Measurements from ENCODE around the gene RBMS3.
A peak's percentile ranks its signal among the peaks of the same experiment; 100 is the strongest.

The RBMS3 gene

GRCh38 chr3:29277249-29277648 lies 3.6 kb upstream of the RBMS3 start:
- no peak for DNase-seq (ENCODE audit: low read depth)

- DNase-seq (ENCODE audit: low read depth): no peak
These were observed 1.6 kb upstream of the RBMS3 start for GRCh38 chr3:29279286-29279685.

GRCh38 chr3:29279806-29280205 lies 1.1 kb upstream of the RBMS3 start:
- peak; percentile 46 for DNase-seq (ENCODE audit: low read depth)

GRCh38 chr3:29281094-29281343 lies 148 bp downstream of the RBMS3 start:
- no peak for DNase-seq (ENCODE audit: low read depth)

- peak; percentile 64 for DNase-seq (ENCODE audit: low read depth)
These were observed 722 bp downstream of the RBMS3 start for GRCh38 chr3:29281344-29282241.

GRCh38 chr3:29282427-29283230 lies 1.8 kb downstream of the RBMS3 start:
- DNase-seq (ENCODE audit: low read depth): peak; percentile 78

- DNase-seq (ENCODE audit: low read depth): peak; percentile 34
These were observed 2.6 kb downstream of the RBMS3 start for GRCh38 chr3:29283231-29284119.

- no peak for DNase-seq (ENCODE audit: low read depth)
These were observed 3.6 kb downstream of the RBMS3 start for GRCh38 chr3:29284497-29284896.

- peak; percentile 57 for DNase-seq (ENCODE audit: low read depth)
These were observed 4.7 kb downstream of the RBMS3 start for GRCh38 chr3:29285471-29286071.

GRCh38 chr3:29286478-29287240 lies 5.8 kb downstream of the RBMS3 start:
- no peak for DNase-seq (ENCODE audit: low read depth)

GRCh38 chr3:29290596-29290995 lies 9.7 kb downstream of the RBMS3 start:
- DNase-seq (ENCODE audit: low read depth): no peak

- peak; percentile 29 for DNase-seq (ENCODE audit: low read depth)
These were observed 10.6 kb downstream of the RBMS3 start for GRCh38 chr3:29291260-29291981.

GRCh38 chr3:29291982-29292363 lies 11.1 kb downstream of the RBMS3 start:
- DNase-seq (ENCODE audit: low read depth): peak; percentile 31

- DNase-seq (ENCODE audit: low read depth): no peak
These were observed 12.6 kb downstream of the RBMS3 start for GRCh38 chr3:29293421-29293820.

GRCh38 chr3:29297998-29298397 lies 17.1 kb downstream of the RBMS3 start:
- DNase-seq (ENCODE audit: low read depth): no peak

- peak; percentile 28 for DNase-seq (ENCODE audit: low read depth)
These were observed 20.6 kb downstream of the RBMS3 start for GRCh38 chr3:29301332-29302019.

GRCh38 chr3:29302619-29303018 lies 21.7 kb downstream of the RBMS3 start:
- DNase-seq (ENCODE audit: low read depth): no peak

- DNase-seq (ENCODE audit: low read depth): peak; percentile 30
These were observed 26.4 kb downstream of the RBMS3 start for GRCh38 chr3:29307295-29307694.

GRCh38 chr3:29310865-29311264 lies 30.0 kb downstream of the RBMS3 start:
- DNase-seq (ENCODE audit: low read depth): no peak

GRCh38 chr3:29311795-29312194 lies 30.9 kb downstream of the RBMS3 start:
- DNase-seq (ENCODE audit: low read depth): peak; percentile 39

Data from amniotic epithelial cell (primary cell).